GM19468 (cell line): ENCODE data around the gene RHOV.

Experiments
- ATAC-seq: cut with Tn5 transposase; IDR thresholded peaks from one replicate; pipeline ENCODE4 v1.9.1; 2021; ENCODE audit warnings: mild to moderate bottlenecking, moderate library complexity, moderate number of reproducible peaks; ENCODE audit not compliant: unreplicated experiment; ENCODE audit errors: extremely low read depth

The RHOV gene

GRCh38 chr15:40850576-40851112 lies 23.4 kb downstream of the RHOV start:
- ATAC-seq = no peak

GRCh38 chr15:40847223-40847961 lies 26.6 kb downstream of the RHOV start:
- no peak for ATAC-seq

GRCh38 chr15:40846841-40847222 lies 27.2 kb downstream of the RHOV start:
- no peak for ATAC-seq

GRCh38 chr15:40845511-40846284 lies 28.3 kb downstream of the RHOV start:
- no peak for ATAC-seq

GRCh38 chr15:40845036-40845435 lies 29.0 kb downstream of the RHOV start:
- no peak for ATAC-seq

- ATAC-seq = no peak
Measured at GRCh38 chr15:40844696-40845030, 29.4 kb downstream of the RHOV start.

- no peak for ATAC-seq
Measured at GRCh38 chr15:40843885-40844695, 29.9 kb downstream of the RHOV start, which contains the start of gene SPINT1. TSS of gene SPINT1 (plus strand) at chr15:40844048. CDS start at chr15:40844555, 507 bp downstream.

GRCh38 chr15:40843261-40843884 lies 30.7 kb downstream of the RHOV start:
- ATAC-seq = no peak

GRCh38 chr15:40841741-40842140 lies 32.3 kb downstream of the RHOV start:
- ATAC-seq = no peak

GRCh38 chr15:40838756-40839155 lies 35.3 kb downstream of the RHOV start:
- ATAC-seq = no peak

GRCh38 chr15:40836020-40836419 lies 38.0 kb downstream of the RHOV start:
- no peak for ATAC-seq

GRCh38 chr15:40832903-40833302 lies 41.1 kb downstream of the RHOV start:
- ATAC-seq = no peak

- no peak for ATAC-seq
Measured at GRCh38 chr15:40831861-40832260, 42.2 kb downstream of the RHOV start.

- ATAC-seq = no peak
Measured at GRCh38 chr15:40830884-40831283, 43.1 kb downstream of the RHOV start.

- ATAC-seq = no peak
Measured at GRCh38 chr15:40829115-40829514, 44.9 kb downstream of the RHOV start.

- ATAC-seq = no peak
Measured at GRCh38 chr15:40828447-40829036, 45.5 kb downstream of the RHOV start, which contains the start of gene PPP1R14D. TSS of gene PPP1R14D (minus strand) at chr15:40828708. CDS start at chr15:40828641, 67 bp downstream.

GRCh38 chr15:40826423-40827075 lies 47.5 kb downstream of the RHOV start:
- no peak for ATAC-seq

- no peak for ATAC-seq
Measured at GRCh38 chr15:40825661-40826422, 48.2 kb downstream of the RHOV start.
